ENCODE measurements around the gene CABP1. TPM values are rescaled to one million over a fixed set of nuclear protein-coding genes. Genes with fewer than 3 reads are reported as not detected.

Gene CABP1
- total and polyA plus RNA-seq, 9 of the 15 experiments (the other 6 are each of a cell fraction or from before 2014, with no cell fraction given) = not detected

GRCh38 chr12:120640861-120641833 lies 721 bp downstream of the CABP1 start (continued):
- TF ChIP-seq AFF1 (IDR thresholded peaks at IDR 0.05; ENCODE audit: low read depth in 1 of 2, partially characterized antibody in 2 of 2) (peak in 1 of 2 experiments; percentile 62), E2F6 (IDR thresholded peaks at IDR 0.05; ENCODE audit: borderline replicate concordance in 1 of 2, extremely low read depth in 1 of 2, insufficient read depth in 1 of 2, insufficient read length in 1 of 2, low read depth in 1 of 2, low read length in 1 of 2, poor library complexity in 1 of 2, severe bottlenecking in 1 of 2) (peak in 1 of 2 experiments; percentile 6), ZNF277 (CRISPR knock-in tag; IDR thresholded peaks at IDR 0.05; ENCODE audit: borderline replicate concordance) (no peak), NR1H2 (CRISPR knock-in tag; IDR thresholded peaks at IDR 0.05) (peak; percentile 29; the same call in 1 of the 2 replicates), ZNF146 (CRISPR knock-in tag; IDR thresholded peaks at IDR 0.05; ENCODE audit: unreplicated experiment) (no peak), FOXP1 (CRISPR knock-in tag; IDR thresholded peaks at IDR 0.05) (peak; percentile 35; the same call in 1 of the 2 replicates), ZNF232 (CRISPR knock-in tag; IDR thresholded peaks at IDR 0.05) (0 out of 2 replicates have a peak, but pooled peaks have one; percentile 48), PRMT5 (CRISPR knock-in tag; IDR thresholded peaks at IDR 0.05) (peak; percentile 69; the same call in 1 of the 2 replicates), MIER1 (IDR thresholded peaks at IDR 0.05; ENCODE audit: low read depth) (peak; percentile 94), TEAD1 (CRISPR knock-in tag; IDR thresholded peaks at IDR 0.05) (peak in 1 of 2 experiments; percentile 58; a peak in 1 of 4 replicates), ZBTB1 (CRISPR knock-in tag; IDR thresholded peaks at IDR 0.05; ENCODE audit: borderline replicate concordance, low read depth) (peak; percentile 45; the same call in 1 of the 2 replicates), BRD4 (IDR thresholded peaks at IDR 0.05) (no peak), CTCF (IDR thresholded peaks at IDR 0.05 in 2 of 3, conservative IDR thresholded peaks at IDR 0.05 in 1 of 3; ENCODE audit: insufficient read depth in 2 of 3, low read depth in 1 of 3, low read length in 3 of 3) (peak in 2 of 3 experiments; percentile 21 to 27; a peak in 2 of 6 replicates), HDAC6 (IDR thresholded peaks at IDR 0.05; ENCODE audit: low read depth, low read length) (0 out of 2 replicates have a peak, but pooled peaks have one; percentile 27), HNRNPLL (IDR thresholded peaks at IDR 0.05; ENCODE audit: low read depth, low read length, poor library complexity, severe bottlenecking) (peak; percentile 48), CAMTA2 (CRISPR knock-in tag; conservative IDR thresholded peaks at IDR 0.05) (no peak), ZSCAN29 (IDR thresholded peaks at IDR 0.05) (no peak), POLR2A (conservative IDR thresholded peaks at IDR 0.05) (no peak)
